H1 (cell line): ENCODE data around the gene SART1. TPM values are rescaled to one million over a fixed set of nuclear protein-coding genes. Genes with fewer than 3 reads are reported as not detected.
A peak's percentile ranks its signal among the peaks of the same experiment; 100 is the strongest.

Source experiments
- CHD7 ChIP-seq: fragments of 300-600 bp; sonication (generic); IDR thresholded peaks from 2 replicates; pipeline ENCODE4 v1.7.1; 2012; ENCODE audit warnings: low read length, moderate library complexity, mild to moderate bottlenecking, inconsistent platforms; ENCODE audit not compliant: insufficient replicate concordance
- CTBP2 ChIP-seq: IDR thresholded peaks from 2 replicates; pipeline ENCODE4 v1.7.0; 2011; ENCODE audit warnings: borderline replicate concordance, mild to moderate bottlenecking, moderate library complexity, mixed read lengths, low read length; ENCODE audit not compliant: insufficient read depth, insufficient read length
- E2F6 ChIP-seq: IDR thresholded peaks from 2 replicates; pipeline ENCODE4 v1.6.1; 2012; ENCODE audit warnings: inconsistent platforms
- HDAC2 ChIP-seq, 2 experiments: fragments of 300-600 bp in 1 of 2; sonication (generic) in 1 of 2; IDR thresholded peaks; 2 replicates each; pipeline ENCODE4 v1.6.1; 2011 to 2012; ENCODE audit warnings: low read depth in 2 of 2, low read length in 2 of 2, mild to moderate bottlenecking in 2 of 2, moderate library complexity in 2 of 2, borderline replicate concordance in 1 of 2, inconsistent platforms in 1 of 2
- MAX ChIP-seq: IDR thresholded peaks from 2 replicates; pipeline ENCODE4 v1.6.1; 2012; ENCODE audit warnings: inconsistent platforms
- RBBP5 ChIP-seq: IDR thresholded peaks from 2 replicates; pipeline ENCODE4 v1.7.1; 2012; ENCODE audit warnings: low read depth, mild to moderate bottlenecking, inconsistent platforms, low read length, moderate library complexity, borderline replicate concordance
- SUZ12 ChIP-seq: fragments of 200-600 bp; sonication (generic); IDR thresholded peaks from 2 replicates; pipeline ENCODE4 v1.6.1; 2012; ENCODE audit warnings: mild to moderate bottlenecking, inconsistent platforms, low read length, moderate library complexity, mixed read lengths
- TAF7 ChIP-seq: optimal IDR thresholded peaks from 2 replicates; pipeline ENCODE3; 2011; ENCODE audit warnings: low read depth, mild to moderate bottlenecking, inconsistent platforms, low read length, moderate library complexity, borderline replicate concordance
- YY1 ChIP-seq: IDR thresholded peaks from 2 replicates; pipeline ENCODE4 v1.6.1; 2011; ENCODE audit warnings: low read depth, mild to moderate bottlenecking, low read length
- polyA plus RNA-seq, 7 experiments: library from polyadenylated mRNA; depleted of rRNA in 3 of 7; stranded (reverse) in 5 of 7; unstranded in 2 of 7; fragments of >200 nt in 5 of 7; fragments of 200-250 nt in 2 of 7; gene quantifications; 1 replicate in 5 of 7; 2 replicates in 1 of 7; 4 replicates in 1 of 7; pipeline versions ENCODE4 v1.2.1 to v1.2.3, GENCODE V29; 2011 to 2013; ENCODE audit warnings: missing spikeins in 2 of 7, mixed read lengths in 2 of 7
- total RNA-seq: library from RNA; stranded (reverse); fragmentation: NEBNext Ultra II Directional; extraction: Animal tissue kit (Norgen Biotek cat#: 25700); gene quantifications from 2 replicates; pipeline ENCODE4 v1.2.1, GENCODE V29; 2021

SART1 gene
- total and polyA plus RNA-seq, 2 of the 8 experiments (the other 6 are each of a cell fraction or from before 2014, with no cell fraction given): 9.7 to 46.1 TPM

GRCh38 chr11:66011785-66012303, 50.3 kb downstream of the SART1 start, which contains the start of gene CST6 (continued):
- TF ChIP-seq CHD7: no peak
- 0 out of 2 replicates have a peak, but pooled peaks have one; percentile 16 for TF ChIP-seq YY1
- peak; percentile 58; the same call in 1 of the 2 replicates for TF ChIP-seq SUZ12
- TF ChIP-seq E2F6: peak; percentile 92
- TF ChIP-seq TAF7: no peak
- TF ChIP-seq MAX: peak; percentile 98
- peak; percentile 58; the same call in 1 of the 2 replicates for TF ChIP-seq RBBP5
- TF ChIP-seq HDAC2 (IDR thresholded peaks at IDR 0.05; ENCODE audit: borderline replicate concordance in 1 of 2, low read depth in 2 of 2, low read length in 2 of 2): 0 out of 4 replicates have a peak, but pooled peaks of 1 of the 2 experiments have one; percentile 22
- TF ChIP-seq CTBP2: no peak
